HG03432 (cell line): Measurements from ENCODE around the gene MGAT2.
"Not testable (repeated sequence)": the region's sequence is repeated elsewhere in the genome, so short reads cannot be mapped to it uniquely, and the experiment has no call there.

Source experiments
- ATAC-seq: cut with Tn5 transposase; IDR thresholded peaks from one replicate; pipeline ENCODE4 v1.9.1; 2021; ENCODE audit warnings: mild to moderate bottlenecking, moderate library complexity; ENCODE audit not compliant: unreplicated experiment

The MGAT2 gene

DNA sequence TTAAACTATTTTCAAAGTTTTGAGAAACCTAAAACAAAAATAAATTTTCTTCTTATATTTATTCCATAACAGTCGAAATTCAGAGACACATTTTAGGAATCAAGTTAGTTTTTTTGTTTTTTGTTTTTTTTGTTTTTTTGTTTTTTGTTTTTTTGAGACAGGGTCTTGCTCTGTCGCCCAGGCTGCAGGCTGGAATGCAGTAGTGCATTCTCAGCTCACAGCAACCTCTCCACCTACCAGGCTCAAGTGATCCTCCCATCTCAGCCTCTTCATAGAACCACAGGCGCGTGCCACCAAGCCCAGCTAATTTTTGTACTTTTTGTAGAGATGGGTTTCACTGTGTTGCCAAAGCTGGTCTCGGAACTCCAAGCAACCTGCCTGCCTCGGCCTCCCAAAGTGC lies 32.9 kb downstream of the MGAT2 start:
- no peak for ATAC-seq

GRCh38 chr14:49654511-49654910 lies 33.9 kb downstream of the MGAT2 start:
- no peak for ATAC-seq

- not testable (repeated sequence) for ATAC-seq
Observed at GRCh38 chr14:49657500-49657899, 36.9 kb downstream of the MGAT2 start.

DNA sequence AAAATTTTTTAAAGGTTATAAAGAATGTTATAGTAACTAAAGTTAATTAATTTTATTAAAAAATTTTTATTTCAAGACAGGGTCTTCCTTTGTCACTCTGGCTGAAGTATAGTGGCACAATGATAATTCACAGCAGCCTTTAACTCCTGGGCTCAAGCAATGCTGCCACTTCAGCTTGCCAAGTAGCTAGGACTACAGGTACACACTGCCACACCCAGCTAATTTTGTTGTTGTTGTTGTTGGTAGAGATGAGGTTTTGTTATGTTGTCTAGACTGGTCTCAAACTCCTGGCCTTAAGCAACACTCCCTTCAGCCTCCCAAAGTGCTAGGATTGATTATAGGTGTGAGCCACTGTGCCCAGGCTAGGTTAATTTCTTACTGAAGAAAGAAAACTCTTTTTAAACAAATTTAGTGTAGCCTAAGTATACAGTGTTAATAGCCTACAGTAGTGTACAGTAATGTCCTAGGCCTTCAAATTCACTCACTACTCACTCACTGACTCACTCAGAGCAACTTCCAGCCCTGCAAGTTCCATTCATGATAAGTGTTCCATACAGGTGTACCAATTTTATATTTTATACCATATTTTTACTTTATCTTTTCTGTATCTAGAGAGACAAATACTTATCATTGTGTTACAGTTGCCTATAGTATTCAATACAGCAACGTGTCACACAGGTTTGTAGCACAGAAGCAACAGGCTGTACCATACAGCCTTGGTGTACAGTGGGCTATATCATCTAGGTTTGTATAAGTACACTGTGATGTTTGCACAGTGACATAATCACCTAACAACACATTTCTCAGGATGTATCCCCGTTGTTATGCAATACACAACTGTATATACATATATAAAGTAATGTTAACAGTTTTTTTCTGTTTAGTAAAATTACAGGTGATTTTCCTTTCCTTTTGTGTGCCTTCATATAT lies 39.2 kb downstream of the MGAT2 start:
- no peak for ATAC-seq

DNA sequence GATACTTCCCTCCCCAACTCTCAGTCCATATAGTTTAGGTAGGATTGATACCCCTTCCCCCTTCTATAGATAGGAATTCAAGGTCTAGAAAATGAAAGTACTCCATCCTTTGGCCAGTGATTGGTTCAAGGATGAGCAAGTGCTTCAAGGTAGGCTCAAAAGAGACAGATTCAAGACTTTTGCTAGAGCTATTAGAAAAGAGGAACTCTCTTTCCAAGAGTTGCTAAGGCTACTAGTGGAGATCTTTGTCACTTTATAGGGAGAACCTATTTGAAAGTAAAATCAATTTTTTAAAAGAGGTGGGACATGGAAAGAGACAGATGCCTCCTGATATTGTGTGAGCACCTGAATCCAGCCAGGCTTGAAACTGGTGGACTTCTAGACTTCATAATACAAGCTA lies 49.9 kb downstream of the MGAT2 start:
- no peak for ATAC-seq
